Activated T-cell treated with anti-CD3 and anti-CD28 coated beads, Interleukin-2, amount 50 U/mL, for 4 hours (primary cell): Measurements from ENCODE around the gene ZNF467. TPM values are rescaled to one million over a fixed set of nuclear protein-coding genes. Genes with fewer than 3 reads are reported as not detected.

Source experiments
- ATAC-seq, 2 donors: fragments of 200-7000 bp; cut with Tn5 transposase; one replicate each; pipeline ENCODE4 v1.10.0; 2021
- DNase-seq: peaks from one replicate; pipeline ENCODE4 v3.0.0-alpha.2; 2020
- H3K27me3 Mint-ChIP-seq: one replicate; pipeline ENCODE4 v1.8.0; 2021; ENCODE audit warnings: low read depth, mixed read lengths
- H3K36me3 Mint-ChIP-seq: one replicate; pipeline ENCODE4 v1.8.0; 2022; ENCODE audit warnings: mixed read lengths; ENCODE audit not compliant: insufficient read depth
- H3K4me1 Mint-ChIP-seq: one replicate; pipeline ENCODE4 v1.8.0; 2021; ENCODE audit warnings: low read depth, mixed read lengths
- H3K4me3 Mint-ChIP-seq: one replicate; pipeline ENCODE4 v1.8.0; 2021; ENCODE audit warnings: mild to moderate bottlenecking, moderate library complexity, mixed read lengths
- H3K9me3 Mint-ChIP-seq: one replicate; pipeline ENCODE4 v1.8.0; 2021; ENCODE audit warnings: mixed read lengths
- total RNA-seq, 3 donors: library from RNA; stranded (reverse); gene quantifications; one replicate each; pipeline ENCODE4 v1.2.1, GENCODE V29; 2021

ZNF467 gene, protein sequence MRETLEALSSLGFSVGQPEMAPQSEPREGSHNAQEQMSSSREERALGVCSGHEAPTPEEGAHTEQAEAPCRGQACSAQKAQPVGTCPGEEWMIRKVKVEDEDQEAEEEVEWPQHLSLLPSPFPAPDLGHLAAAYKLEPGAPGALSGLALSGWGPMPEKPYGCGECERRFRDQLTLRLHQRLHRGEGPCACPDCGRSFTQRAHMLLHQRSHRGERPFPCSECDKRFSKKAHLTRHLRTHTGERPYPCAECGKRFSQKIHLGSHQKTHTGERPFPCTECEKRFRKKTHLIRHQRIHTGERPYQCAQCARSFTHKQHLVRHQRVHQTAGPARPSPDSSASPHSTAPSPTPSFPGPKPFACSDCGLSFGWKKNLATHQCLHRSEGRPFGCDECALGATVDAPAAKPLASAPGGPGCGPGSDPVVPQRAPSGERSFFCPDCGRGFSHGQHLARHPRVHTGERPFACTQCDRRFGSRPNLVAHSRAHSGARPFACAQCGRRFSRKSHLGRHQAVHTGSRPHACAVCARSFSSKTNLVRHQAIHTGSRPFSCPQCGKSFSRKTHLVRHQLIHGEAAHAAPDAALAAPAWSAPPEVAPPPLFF
- total RNA-seq: under 1 TPM; 0.08 to 0.18 (median 0.16) TPM

DNA sequence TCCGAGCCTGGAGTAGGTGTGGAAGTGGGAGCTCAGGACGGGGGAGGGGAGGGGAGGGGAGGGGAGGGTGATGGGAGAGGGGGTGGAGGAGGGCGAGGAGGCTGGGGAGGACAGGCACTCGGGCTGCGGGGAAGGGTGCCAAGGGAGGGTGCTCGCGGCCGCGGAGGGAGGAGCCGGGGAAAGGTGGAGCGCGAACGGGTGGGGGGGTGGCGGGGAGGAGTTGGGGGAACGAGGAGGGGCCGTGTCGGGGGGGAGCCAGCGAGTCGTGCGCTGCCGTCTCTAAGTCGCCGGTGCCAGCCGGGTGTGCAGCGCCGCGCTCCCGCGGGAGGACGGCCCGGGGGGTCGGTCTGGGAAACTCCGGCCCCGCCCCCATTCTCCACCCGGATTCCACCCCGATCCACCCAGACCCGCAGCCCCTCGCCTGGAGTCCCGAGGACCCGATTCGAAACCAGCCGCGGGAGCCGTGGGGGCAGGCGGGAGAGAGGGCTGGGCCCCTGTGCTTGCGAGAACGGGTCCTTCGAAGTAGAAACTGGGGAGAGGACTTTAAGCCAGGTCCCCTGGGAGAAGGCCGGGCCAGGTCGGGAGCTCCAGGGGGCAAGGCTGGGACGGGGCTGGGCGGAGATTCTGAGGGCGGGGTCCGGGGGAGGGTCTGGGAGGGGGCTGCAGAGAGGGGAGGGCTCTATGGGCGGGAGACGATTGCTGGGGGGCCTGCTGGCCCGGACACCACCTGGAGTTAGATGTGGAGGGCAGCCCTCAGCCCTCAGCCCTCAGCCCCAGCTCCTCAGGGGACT, at the start of gene ZNF467:
ZNF467 (minus strand) TSS at position 143 of the 791 bp plus-strand sequence. CDS start 2,556 bp downstream, outside the sequence.
- ATAC-seq (peak; percentile 11 to 14), DNase-seq (peak; percentile 41)
- Mint-ChIP-seq H3K27me3 (peaks cover 1% of the 10 kb centered on the region), H3K9me3 (no peaks in the 10 kb centered on the region), H3K36me3 (no peaks in the 10 kb centered on the region), H3K4me1 (peaks cover 7% of the 10 kb centered on the region), H3K4me3 (peak within 1 kb of the TSS; percentile 71)

DNA sequence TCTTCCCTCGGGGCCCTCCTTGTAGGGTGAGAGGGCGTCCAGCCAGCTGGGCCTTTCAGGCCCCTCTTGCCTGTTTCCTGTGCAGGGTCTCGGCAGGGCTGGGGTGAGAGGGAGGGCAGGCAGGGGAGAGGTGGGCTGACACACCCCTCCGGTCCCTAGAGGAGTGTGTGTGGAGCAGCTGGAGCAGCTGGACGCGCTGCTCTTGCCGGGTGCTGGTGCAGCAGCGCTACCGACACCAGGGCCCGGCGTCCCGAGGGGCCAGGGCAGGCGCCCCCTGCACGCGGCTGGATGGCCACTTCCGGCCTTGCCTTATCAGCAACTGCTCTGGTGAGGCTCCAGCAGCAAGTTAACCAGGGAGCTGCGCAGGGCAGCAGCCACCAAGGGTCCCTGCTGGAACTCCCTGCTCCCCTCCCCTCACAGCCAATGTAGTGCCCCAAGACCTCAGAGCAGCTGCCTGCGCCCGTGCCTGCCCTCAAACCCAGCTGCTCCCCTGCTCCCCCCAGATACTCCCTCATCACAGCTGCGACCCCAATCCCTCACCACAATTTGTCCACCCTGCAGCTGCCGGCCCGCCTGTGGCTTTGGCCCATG, 49.1 kb upstream of the ZNF467 start:
- no peak for DNase-seq
- Mint-ChIP-seq H3K9me3 (no peaks in the 10 kb centered on the region), H3K27me3 (peaks cover 2% of the 10 kb centered on the region), H3K36me3 (no peaks in the 10 kb centered on the region), H3K4me1 (no peaks in the 10 kb centered on the region), H3K4me3 (no peak overlapping the region)
- no peak for ATAC-seq

DNA sequence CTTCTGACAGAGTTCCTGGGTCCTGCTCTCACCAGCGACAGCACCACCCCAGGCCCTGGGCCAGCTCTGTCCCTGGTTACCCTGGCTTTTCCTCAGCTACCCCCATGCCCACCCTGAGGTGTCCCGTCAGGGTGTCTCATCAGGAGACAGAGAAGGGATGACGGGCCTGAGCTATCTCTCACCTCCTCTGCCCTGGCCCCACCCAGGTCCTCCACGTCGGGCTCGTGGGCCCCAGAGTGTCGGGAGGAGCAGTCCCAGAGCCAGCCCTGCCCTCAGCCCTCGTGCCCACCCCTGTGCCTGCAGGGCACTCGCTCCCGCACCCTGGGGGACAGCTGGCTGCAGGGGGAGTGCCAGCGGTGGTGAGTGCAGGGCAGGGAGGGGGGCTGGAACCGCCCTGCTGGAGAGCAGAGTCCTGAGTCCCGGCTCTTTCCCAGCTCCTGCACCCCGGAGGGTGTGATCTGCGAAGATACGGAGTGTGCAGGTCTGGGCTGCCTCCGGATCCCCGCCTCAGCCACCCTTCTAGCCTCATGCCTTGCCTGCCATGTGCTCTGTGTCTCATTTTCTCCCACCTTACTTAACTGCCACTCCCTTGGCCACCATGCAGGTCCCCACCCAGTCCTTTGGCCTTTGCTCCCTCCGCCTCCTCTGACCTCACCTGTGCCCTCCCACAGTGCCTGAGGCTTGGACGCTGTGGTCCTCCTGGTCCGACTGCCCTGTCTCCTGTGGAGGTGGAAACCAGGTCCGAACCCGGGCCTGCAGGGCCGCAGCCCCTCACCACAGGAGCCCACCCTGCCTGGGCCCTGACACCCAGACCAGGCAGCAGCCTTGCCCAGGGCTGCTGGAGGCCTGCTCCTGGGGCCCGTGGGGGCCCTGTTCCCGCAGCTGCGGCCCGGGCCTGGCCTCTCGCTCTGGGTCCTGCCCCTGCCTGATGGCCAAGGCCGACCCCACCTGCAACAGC, 48.1 kb upstream of the ZNF467 start:
- H3K4me3 Mint-ChIP-seq: no peak overlapping the region
- no peaks in the 10 kb centered on the region for H3K4me1 Mint-ChIP-seq
- DNase-seq (no peak), ATAC-seq (no peak)
- no peaks in the 10 kb centered on the region for H3K27me3 Mint-ChIP-seq
- H3K9me3 Mint-ChIP-seq: no peaks in the 10 kb centered on the region
- no peaks in the 10 kb centered on the region for H3K36me3 Mint-ChIP-seq

GRCh38 chr7:149820622-149821190, 47.3 kb upstream of the ZNF467 start:
- Mint-ChIP-seq H3K4me3 (no peak overlapping the region), H3K27me3 (no peaks in the 10 kb centered on the region), H3K36me3 (no peaks in the 10 kb centered on the region), H3K9me3 (no peaks in the 10 kb centered on the region), H3K4me1 (no peaks in the 10 kb centered on the region)
- DNase-seq: no peak
- ATAC-seq: no peak

DNA sequence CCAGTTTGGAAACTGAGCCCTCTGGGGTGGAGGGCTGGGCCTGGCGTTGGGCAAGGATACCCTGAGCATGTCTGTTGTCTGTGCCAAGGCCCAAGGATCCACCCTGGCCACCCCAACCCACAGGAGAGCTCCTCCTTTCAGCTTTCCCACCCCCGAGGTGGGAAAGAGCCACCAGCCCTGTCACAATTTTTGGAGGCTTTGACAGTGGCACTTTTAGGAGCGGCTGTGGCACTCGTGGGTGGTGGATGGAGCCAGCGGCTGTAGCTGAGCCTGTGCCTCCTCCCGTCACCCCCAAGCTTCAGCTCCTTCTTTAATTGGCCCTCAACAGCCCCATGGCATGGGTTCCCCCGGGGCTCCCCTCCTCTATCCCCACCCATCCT, 46.6 kb upstream of the ZNF467 start:
- DNase-seq: no peak
- Mint-ChIP-seq H3K27me3 (no peaks in the 10 kb centered on the region), H3K9me3 (no peaks in the 10 kb centered on the region), H3K4me1 (no peaks in the 10 kb centered on the region), H3K4me3 (no peak overlapping the region), H3K36me3 (no peaks in the 10 kb centered on the region)
- no peak for ATAC-seq

DNA sequence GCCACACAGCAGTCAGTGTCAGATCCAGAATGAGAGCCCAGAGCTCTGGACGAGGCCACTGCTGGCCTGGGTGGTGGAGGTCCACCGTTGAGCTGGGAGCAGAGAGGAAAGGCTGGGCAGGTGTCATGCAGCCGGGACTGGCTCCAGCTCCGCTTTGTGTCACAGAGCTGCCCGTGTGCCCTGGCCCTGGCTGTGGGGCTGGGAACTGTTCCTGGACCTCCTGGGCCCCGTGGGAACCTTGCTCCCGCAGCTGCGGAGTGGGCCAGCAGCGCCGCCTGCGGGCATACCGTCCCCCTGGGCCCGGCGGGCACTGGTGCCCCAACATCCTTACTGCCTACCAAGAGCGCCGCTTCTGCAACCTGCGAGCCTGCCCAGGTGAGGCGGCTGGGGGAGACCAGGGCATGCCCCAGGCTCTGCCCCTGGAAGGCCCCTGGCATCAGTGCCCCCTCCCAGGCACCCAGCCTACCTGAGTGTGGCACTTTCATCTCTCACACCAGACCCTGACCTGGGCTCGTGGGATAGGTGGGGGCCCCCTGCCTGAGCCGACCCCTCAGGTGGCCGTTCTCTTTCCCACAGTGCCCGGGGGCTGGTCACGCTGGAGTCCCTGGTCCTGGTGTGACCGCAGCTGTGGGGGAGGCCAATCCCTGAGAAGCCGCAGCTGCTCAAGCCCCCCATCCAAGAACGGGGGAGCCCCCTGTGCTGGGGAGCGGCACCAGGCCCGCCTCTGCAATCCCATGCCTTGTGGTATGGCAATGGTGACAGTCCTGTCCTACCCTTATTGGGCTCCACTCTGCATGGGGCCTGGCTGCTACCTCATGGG, 46.0 kb upstream of the ZNF467 start:
- H3K36me3 Mint-ChIP-seq: no peaks in the 10 kb centered on the region
- H3K4me3 Mint-ChIP-seq: no peak overlapping the region
- no peak for DNase-seq
- ATAC-seq: no peak
- H3K9me3 Mint-ChIP-seq: no peaks in the 10 kb centered on the region
- H3K4me1 Mint-ChIP-seq: no peaks in the 10 kb centered on the region
- no peaks in the 10 kb centered on the region for H3K27me3 Mint-ChIP-seq

- Mint-ChIP-seq H3K4me1 (no peaks in the 10 kb centered on the region), H3K9me3 (no peaks in the 10 kb centered on the region), H3K36me3 (no peaks in the 10 kb centered on the region), H3K4me3 (no peak overlapping the region), H3K27me3 (no peaks in the 10 kb centered on the region)
- ATAC-seq (no peak), DNase-seq (no peak)
Measured at GRCh38 chr7:149818536-149818840, 45.1 kb upstream of the ZNF467 start.

- Mint-ChIP-seq H3K36me3 (no peaks in the 10 kb centered on the region), H3K4me1 (no peaks in the 10 kb centered on the region), H3K27me3 (no peaks in the 10 kb centered on the region), H3K9me3 (no peaks in the 10 kb centered on the region), H3K4me3 (no peak overlapping the region)
- DNase-seq: no peak
- ATAC-seq: no peak
Measured at GRCh38 chr7:149817836-149818535, 44.6 kb upstream of the ZNF467 start.

GRCh38 chr7:149817301-149817771, 43.9 kb upstream of the ZNF467 start:
- ATAC-seq: no peak
- H3K36me3 Mint-ChIP-seq: no peaks in the 10 kb centered on the region
- no peak overlapping the region for H3K4me3 Mint-ChIP-seq
- H3K4me1 Mint-ChIP-seq: no peaks in the 10 kb centered on the region
- no peaks in the 10 kb centered on the region for H3K9me3 Mint-ChIP-seq
- DNase-seq: no peak
- H3K27me3 Mint-ChIP-seq: no peaks in the 10 kb centered on the region

DNA sequence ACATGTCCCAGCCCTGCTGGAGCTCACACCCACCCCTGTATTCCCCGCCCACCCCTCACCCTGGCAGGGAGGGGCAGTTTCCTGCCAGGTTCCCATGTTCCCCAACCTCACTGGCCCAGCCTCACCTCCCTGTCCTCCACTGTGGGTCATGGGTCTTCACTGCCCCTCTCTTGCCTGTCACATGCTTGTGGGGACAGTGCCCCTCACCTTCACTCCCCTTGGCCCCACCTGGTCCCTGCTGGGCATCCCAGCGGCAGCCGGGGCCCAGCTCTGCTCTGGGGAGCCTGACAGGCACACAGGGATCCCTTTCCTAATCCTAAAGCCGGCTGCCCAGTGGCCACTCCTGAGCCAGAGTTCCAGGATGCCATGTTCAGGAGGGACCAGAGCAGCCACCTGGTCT, 43.4 kb upstream of the ZNF467 start:
- no peaks in the 10 kb centered on the region for H3K9me3 Mint-ChIP-seq
- no peaks in the 10 kb centered on the region for H3K27me3 Mint-ChIP-seq
- no peaks in the 10 kb centered on the region for H3K36me3 Mint-ChIP-seq
- ATAC-seq (no peak), DNase-seq (no peak)
- H3K4me3 Mint-ChIP-seq: no peak overlapping the region
- H3K4me1 Mint-ChIP-seq: no peaks in the 10 kb centered on the region

- H3K9me3 Mint-ChIP-seq: no peaks in the 10 kb centered on the region
- H3K4me1 Mint-ChIP-seq: no peaks in the 10 kb centered on the region
- DNase-seq: no peak
- H3K36me3 Mint-ChIP-seq: no peaks in the 10 kb centered on the region
- ATAC-seq: no peak
- no peak overlapping the region for H3K4me3 Mint-ChIP-seq
- no peaks in the 10 kb centered on the region for H3K27me3 Mint-ChIP-seq
Measured at GRCh38 chr7:149816267-149816751, 42.9 kb upstream of the ZNF467 start.

GRCh38 chr7:149815661-149816266, 42.4 kb upstream of the ZNF467 start:
- Mint-ChIP-seq H3K4me3 (no peak overlapping the region), H3K4me1 (no peaks in the 10 kb centered on the region), H3K9me3 (no peaks in the 10 kb centered on the region), H3K27me3 (no peaks in the 10 kb centered on the region), H3K36me3 (no peaks in the 10 kb centered on the region)
- no peak for DNase-seq
- ATAC-seq: no peak
